ENCODE data around the gene NCF1. TPM values are rescaled to one million over a fixed set of nuclear protein-coding genes. Genes with fewer than 3 reads are reported as not detected.
"Not testable (repeated sequence)": the region's sequence is repeated elsewhere in the genome, so short reads cannot be mapped to it uniquely, and the experiment has no call there.

NCF1 gene
- total RNA-seq (10 to 100 TPM in 1 of 5 donors, 1 to 10 TPM in 3, not detected in 1; 1.2 to 97.4 (median 4.2) TPM), polyA plus RNA-seq (1 to 10 TPM; 3.2 to 6.6 (median 4.1) TPM)
- long read RNA-seq, donor 1: 0 reads
- long read RNA-seq, donor 2: 0 reads
- long read RNA-seq, donor 3: 0 reads
- long read RNA-seq, donor 4: 0 reads
- long read RNA-seq, donor 5: 0 reads
- long read RNA-seq, donor 6, partial matches to known transcripts: 0 of 1 reads
- long read RNA-seq, donor 6, other reads (novel, unspliced or antisense): 0 of 1 reads
- long read RNA-seq, donor 7, partial matches to known transcripts: 0 of 2 reads
- long read RNA-seq, donor 7, other reads (novel, unspliced or antisense): 0 of 2 reads
- long read RNA-seq, donor 8: 0 reads
- long read RNA-seq, donor 9: 0 reads
- long read RNA-seq, donor 10: 0 reads

DNA sequence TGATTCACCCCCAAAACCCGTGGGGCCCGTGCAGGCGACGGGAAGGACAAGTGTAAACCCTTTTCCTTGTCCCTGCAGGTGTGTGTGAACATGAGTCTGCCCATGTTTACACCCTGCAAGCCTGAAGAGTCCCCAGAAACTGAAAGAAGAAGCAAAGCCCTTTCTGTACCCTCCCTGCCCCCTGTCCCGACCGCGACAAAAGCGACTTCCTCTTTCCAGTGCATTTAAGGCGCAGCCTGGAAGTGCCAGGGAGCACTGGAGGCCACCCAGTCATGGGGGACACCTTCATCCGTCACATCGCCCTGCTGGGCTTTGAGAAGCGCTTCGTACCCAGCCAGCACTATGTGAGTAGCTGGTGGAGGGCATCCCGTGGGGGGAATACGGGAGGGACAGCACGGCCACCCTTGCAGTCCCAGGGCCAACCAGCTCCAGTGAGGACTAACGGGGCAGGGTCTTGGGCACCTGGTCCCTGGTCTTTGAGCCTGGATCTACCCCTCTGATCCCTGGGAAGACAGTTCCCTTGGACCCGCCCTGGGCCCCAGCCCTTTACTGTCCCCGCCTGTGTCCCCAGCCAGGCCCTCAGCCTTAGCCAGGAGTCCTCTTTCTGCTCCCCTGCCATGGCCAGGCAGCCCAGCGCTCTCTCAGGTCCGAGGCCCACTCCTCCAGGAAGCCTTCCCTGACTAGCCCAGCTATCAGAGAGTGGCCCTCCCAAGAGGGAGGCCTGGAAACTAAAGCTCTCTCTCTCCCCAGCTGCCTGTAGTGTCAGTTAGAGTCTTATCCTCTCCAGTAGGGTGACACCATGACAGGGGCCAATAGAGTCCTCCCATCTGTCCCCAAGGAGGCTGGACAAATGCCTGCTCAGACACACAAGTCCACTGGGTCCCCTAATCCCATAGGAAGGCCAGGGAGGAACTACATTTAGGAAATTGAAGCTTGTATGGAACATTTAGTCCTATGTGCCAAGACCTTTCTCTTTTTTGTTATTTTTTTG lies at the start of gene NCF1:
NCF1 (plus strand) TSS at position 252 of the 991 bp plus-strand sequence; CDS start at position 273, 21 bp downstream.
- H3K27me3 ChIP-seq; DNase-seq; H3K36me3 ChIP-seq; intact Hi-C loops (cut with DNase I; ENCODE audit: low total_unique reads); H3K9me3 ChIP-seq; H3K27ac ChIP-seq; H3K4me1 ChIP-seq; H3K4me3 ChIP-seq: not testable (repeated sequence)
- WGBS, 5 donors: no CpG with 5 or more reads among the region's 21 CpGs

GRCh38 chr7:74725840-74726239 lies 48.0 kb upstream of the NCF1 start:
- intact Hi-C loops (cut with DNase I; ENCODE audit: low total_unique reads): no loop called here
- TF ChIP-seq CTCF (IDR thresholded peaks at IDR 0.05) (no peak), POLR2A (IDR thresholded peaks at IDR 0.05) (no peak), POLR2AphosphoS5 (IDR thresholded peaks at IDR 0.05) (no peak), EP300 (IDR thresholded peaks at IDR 0.05) (no peak)
- no peak for DNase-seq
- Histone ChIP-seq H3K27me3 (no peaks in the 10 kb centered on the region), H3K4me3 (no peak overlapping the region), H3K4me1 (peaks cover 0 to 20% (median 7%) of the 10 kb centered on the region in 4 donors), H3K36me3 (peaks cover 5 to 35% (median 30%) of the 10 kb centered on the region in 4 donors), H3K9me3 (no peaks in the 10 kb centered on the region), H3K27ac (no peak overlapping the region)
- WGBS, 5 donors: 85 to 96% (median 92%) methylated on average over 1 of the region's 1 CpG

DNA sequence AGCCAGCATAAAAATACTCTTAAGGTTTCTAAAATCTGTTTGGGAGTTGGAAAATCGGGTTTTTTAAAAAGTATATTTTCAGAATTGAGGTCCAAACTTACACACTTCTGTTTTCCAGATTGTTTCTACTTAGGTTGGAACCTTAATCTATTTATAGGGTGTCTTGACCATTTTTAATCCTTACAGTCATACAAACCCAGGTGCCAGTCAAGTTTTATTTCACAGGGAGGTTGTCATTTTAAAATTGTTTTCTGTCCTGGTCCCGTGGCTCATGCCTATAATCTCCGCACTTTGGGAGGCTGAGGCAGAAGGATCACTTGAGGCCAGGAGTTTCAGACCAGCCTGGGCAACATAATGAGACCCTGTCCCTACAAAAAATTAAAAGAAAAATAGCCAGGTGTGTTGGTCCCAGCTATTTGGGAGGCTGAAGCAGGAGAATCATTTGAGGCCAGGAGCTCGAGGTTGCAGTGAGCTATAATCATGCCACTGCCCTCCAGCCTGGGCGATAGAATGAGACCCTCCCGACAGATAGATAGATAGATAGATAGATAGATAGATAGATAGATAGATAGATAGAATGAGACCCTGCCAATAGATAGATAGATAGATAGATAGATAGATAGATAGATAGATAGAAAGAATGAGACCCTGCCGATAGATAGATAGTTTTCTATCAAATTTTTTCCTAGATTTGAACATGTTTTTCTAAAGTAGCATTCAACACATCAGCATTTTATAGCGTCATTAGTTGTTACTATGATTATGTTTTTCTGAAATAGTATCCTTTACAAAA lies 47.3 kb upstream of the NCF1 start:
- WGBS, 5 donors: 88 to 93% (median 91%) methylated on average over 8 of the region's 8 CpGs
- intact Hi-C loops (cut with DNase I; ENCODE audit: low total_unique reads): no loop called here
- peaks cover 0 to 29% (median 23%) of the 10 kb centered on the region in 4 donors for H3K36me3 ChIP-seq
- no peak for TF ChIP-seq CTCF (IDR thresholded peaks at IDR 0.05)
- no peak for TF ChIP-seq POLR2AphosphoS5 (IDR thresholded peaks at IDR 0.05)
- TF ChIP-seq POLR2A (IDR thresholded peaks at IDR 0.05): no peak
- TF ChIP-seq EP300 (IDR thresholded peaks at IDR 0.05): no peak
- no peaks in the 10 kb centered on the region for H3K9me3 ChIP-seq
- H3K4me1 ChIP-seq: peaks cover 0 to 18% (median 5%) of the 10 kb centered on the region in 4 donors
- H3K4me3 ChIP-seq: no peak overlapping the region
- H3K27me3 ChIP-seq: no peaks in the 10 kb centered on the region
- H3K27ac ChIP-seq: no peak overlapping the region
- DNase-seq: no peak

GRCh38 chr7:74728686-74729085 lies 45.1 kb upstream of the NCF1 start:
- H3K36me3 ChIP-seq: peaks cover 0 to 28% (median 17%) of the 10 kb centered on the region in 4 donors
- H3K27ac ChIP-seq; H3K4me3 ChIP-seq; H3K9me3 ChIP-seq; DNase-seq; intact Hi-C loops (cut with DNase I; ENCODE audit: low total_unique reads); H3K4me1 ChIP-seq; H3K27me3 ChIP-seq: not testable (repeated sequence)
- no CpG with 5 or more reads among the region's 10 CpGs for WGBS, 5 donors

GRCh38 chr7:74730186-74730585 lies 43.6 kb upstream of the NCF1 start:
- H3K4me1 ChIP-seq; intact Hi-C loops (cut with DNase I; ENCODE audit: low total_unique reads); H3K27ac ChIP-seq; H3K4me3 ChIP-seq; H3K27me3 ChIP-seq; DNase-seq; H3K9me3 ChIP-seq: not testable (repeated sequence)
- no CpG with 5 or more reads among the region's 5 CpGs for WGBS, 5 donors
- peaks cover 0 to 23% (median 17%) of the 10 kb centered on the region in 4 donors for H3K36me3 ChIP-seq

DNA sequence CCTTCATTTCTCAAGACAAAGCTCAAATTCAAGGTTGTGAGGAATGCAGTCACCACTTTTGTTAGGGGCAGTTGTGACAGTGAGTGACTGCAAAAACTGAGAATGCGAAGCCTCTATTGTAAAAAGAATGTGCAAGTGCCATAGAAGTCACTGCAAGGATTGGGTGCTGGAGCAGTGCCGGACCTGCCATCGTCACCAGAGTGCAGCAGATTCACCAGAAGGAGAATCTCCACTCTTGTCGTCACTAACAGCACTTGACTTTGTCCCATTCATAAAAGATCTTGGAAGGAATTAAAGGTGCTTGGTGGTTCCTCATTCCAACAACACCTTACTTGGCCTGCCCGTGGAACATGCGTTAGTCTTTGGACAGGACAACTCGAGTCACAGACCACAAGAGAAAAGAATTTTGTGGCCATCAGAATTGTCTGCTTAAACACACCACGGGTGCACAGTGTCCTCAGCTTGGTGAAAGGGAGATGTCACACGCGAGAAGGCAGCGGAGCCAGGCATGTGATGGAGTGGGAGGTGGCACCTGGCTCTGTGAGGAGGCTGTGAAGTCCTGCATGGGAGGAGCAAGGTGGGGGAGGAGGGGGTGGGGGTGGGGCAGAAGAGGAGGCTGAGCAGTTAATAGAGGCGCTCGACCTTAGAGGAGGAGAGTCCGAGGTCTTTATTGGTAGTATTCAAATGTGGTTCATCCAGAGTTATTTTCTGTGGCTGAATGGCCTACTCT lies 33.7 kb upstream of the NCF1 start:
- no CpG with 5 or more reads among the region's 14 CpGs for WGBS, 5 donors
- H3K9me3 ChIP-seq; intact Hi-C loops (cut with DNase I; ENCODE audit: low total_unique reads); H3K4me3 ChIP-seq; H3K36me3 ChIP-seq; DNase-seq; H3K27ac ChIP-seq; H3K4me1 ChIP-seq; H3K27me3 ChIP-seq: not testable (repeated sequence)

GRCh38 chr7:74743936-74744557 lies 29.8 kb upstream of the NCF1 start:
- H3K4me3 ChIP-seq; H3K9me3 ChIP-seq; intact Hi-C loops (cut with DNase I; ENCODE audit: low total_unique reads); H3K27me3 ChIP-seq; H3K4me1 ChIP-seq; H3K36me3 ChIP-seq; H3K27ac ChIP-seq; DNase-seq: not testable (repeated sequence)
- WGBS, 5 donors: no CpG with 5 or more reads among the region's 9 CpGs
